Panc1 (cell line): Measurements from ENCODE around the gene DNPEP. TPM values are rescaled to one million over a fixed set of nuclear protein-coding genes. Genes with fewer than 3 reads are reported as not detected.
"Not testable (repeated sequence)": the region's sequence is repeated elsewhere in the genome, so short reads cannot be mapped to it uniquely, and the experiment has no call there.

Source experiments
- ATAC-seq: fragments of 200-7000 bp; cut with Tn5 transposase; 2 replicates; pipeline ENCODE4 v1.9.1; 2020; ENCODE audit warnings: mild to moderate bottlenecking, moderate library complexity
- BruUV-seq: library from RNA; stranded (reverse); fragments of 400-500 nt; replicated peaks from 2 replicates; lab custom pipeline; 2021; lab: Mats Ljungman, UMichigan
- CTCF ChIA-PET: fragments of 300-600 bp; sonication (Branson Sonifier 250); formaldehyde crosslinking; loops from one replicate; lab custom pipeline; 2022; ENCODE audit warnings: antibody characterized with exemption; lab: Charles Lee
- POLR2A ChIA-PET: fragments of 300-600 bp; sonication (Branson Sonifier 250); formaldehyde crosslinking; loops from one replicate; lab custom pipeline; 2022; ENCODE audit warnings: antibody characterized with exemption; lab: Charles Lee
- DNase-seq: peaks from one replicate; pipeline ENCODE4 v3.0.0-alpha.2; 2010; ENCODE audit warnings: low read depth, low spot score
- H3K27ac ChIP-seq: 2 replicates; pipeline ENCODE4 v1.5.1; 2011; ENCODE audit warnings: mild to moderate bottlenecking, low read length, inconsistent platforms
- H3K27me3 ChIP-seq: fragments of 200-500 bp; sonication (Bioruptor generic); 2 replicates; pipeline ENCODE4 v1.6.0; 2014; ENCODE audit warnings: low read length, inconsistent platforms; ENCODE audit not compliant: control insufficient read depth, insufficient read depth
- H3K36me3 ChIP-seq: fragments of 200-500 bp; sonication (Bioruptor generic); 2 replicates; pipeline ENCODE4 v1.5.1; 2014; ENCODE audit warnings: inconsistent platforms, mild to moderate bottlenecking, low read length, moderate library complexity; ENCODE audit not compliant: control insufficient read depth, insufficient read depth
- H3K4me1 ChIP-seq: 2 replicates; pipeline ENCODE4 v1.5.1; 2011; ENCODE audit warnings: inconsistent platforms, mild to moderate bottlenecking, low read length, moderate library complexity; ENCODE audit not compliant: control insufficient read depth, insufficient read depth
- H3K4me3 ChIP-seq, 2 experiments: 2 replicates each; pipeline ENCODE4 v1.5.1; 2011 to 2012; ENCODE audit warnings: low read depth in 2 of 2, low read length in 2 of 2, mild to moderate bottlenecking in 2 of 2, inconsistent platforms in 1 of 2, moderate library complexity in 1 of 2
- H3K9me3 ChIP-seq: fragments of 200-500 bp; sonication (Bioruptor generic); 2 replicates; pipeline ENCODE4 v1.5.1; 2014; ENCODE audit warnings: low read depth, mild to moderate bottlenecking, inconsistent platforms, low read length, moderate library complexity; ENCODE audit not compliant: control insufficient read depth, insufficient read depth
- CTCF ChIP-seq: fragments of 450-650 bp; IDR thresholded peaks from 2 replicates; pipeline ENCODE4 v1.5.1; 2017; ENCODE audit warnings: mild to moderate bottlenecking
- POLR2AphosphoS5 ChIP-seq: IDR thresholded peaks from 2 replicates; pipeline ENCODE4 v1.6.1; 2012; ENCODE audit warnings: mild to moderate bottlenecking, low read depth, low read length, moderate library complexity
- SIN3A ChIP-seq: IDR thresholded peaks from 2 replicates; pipeline ENCODE4 v1.6.1; 2012; ENCODE audit warnings: low read depth, mild to moderate bottlenecking, low read length, moderate library complexity, borderline replicate concordance; ENCODE audit not compliant: insufficient read depth
- TCF7L2 ChIP-seq: IDR thresholded peaks from 2 replicates; pipeline ENCODE4 v1.6.1; 2011; ENCODE audit warnings: mild to moderate bottlenecking, low read depth, low read length, inconsistent platforms
- in situ Hi-C: cut with HindIII; loops from 2 replicates; pipeline ENCODE4 v1.10.0; 2016; ENCODE audit warnings: low sequenced_read_pairs, low pct_unique_long_range_greater_than_20kb
- intact Hi-C: fragments of 100-400 bp; cut with micrococcal nuclease; formaldehyde crosslinking; loops from one replicate; pipeline ENCODE4 v1.10.0; 2022; ENCODE audit not compliant: unreplicated experiment
- total RNA-seq: library from RNA; stranded (reverse); gene quantifications from one replicate; pipeline ENCODE4 v1.2.1, GENCODE V29; 2021; ENCODE audit not compliant: unreplicated experiment
- TF ChIP-seq, protein P1 (sequence below), 2 experiments: IDR thresholded peaks; 2 replicates each; pipeline ENCODE4 v1.6.1; 2011 to 2012; ENCODE audit warnings: low read depth in 2 of 2, control low read depth in 1 of 2, low read length in 1 of 2, mild to moderate bottlenecking in 1 of 2, moderate library complexity in 1 of 2; ENCODE audit not compliant: insufficient read depth in 1 of 2

The DNPEP gene
- total RNA-seq, 1 experiment from 2014 or later, result 107 TPM

DNA sequence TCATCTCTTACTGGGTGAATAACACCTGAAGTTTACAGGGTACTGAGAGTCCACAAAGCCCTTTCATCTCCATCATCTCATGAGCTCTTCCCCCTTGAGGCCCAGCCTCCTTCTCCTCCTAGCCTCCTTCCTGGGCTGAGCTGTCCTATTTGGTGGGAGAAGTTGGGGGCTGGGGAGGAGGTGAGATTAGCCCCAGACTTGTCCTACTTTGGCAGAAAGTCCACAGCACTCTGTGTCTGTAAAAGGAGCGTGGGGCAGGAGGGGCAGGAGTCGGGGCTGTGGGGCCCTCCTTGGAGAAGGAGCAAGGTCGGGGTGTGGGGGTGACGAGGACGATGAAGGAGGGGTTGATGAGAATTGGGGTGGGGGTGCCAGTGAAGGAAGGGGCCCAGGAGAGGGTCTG is 20.5 kb upstream of the DNPEP start:
- H3K27ac ChIP-seq, result no peak overlapping the region

DNA sequence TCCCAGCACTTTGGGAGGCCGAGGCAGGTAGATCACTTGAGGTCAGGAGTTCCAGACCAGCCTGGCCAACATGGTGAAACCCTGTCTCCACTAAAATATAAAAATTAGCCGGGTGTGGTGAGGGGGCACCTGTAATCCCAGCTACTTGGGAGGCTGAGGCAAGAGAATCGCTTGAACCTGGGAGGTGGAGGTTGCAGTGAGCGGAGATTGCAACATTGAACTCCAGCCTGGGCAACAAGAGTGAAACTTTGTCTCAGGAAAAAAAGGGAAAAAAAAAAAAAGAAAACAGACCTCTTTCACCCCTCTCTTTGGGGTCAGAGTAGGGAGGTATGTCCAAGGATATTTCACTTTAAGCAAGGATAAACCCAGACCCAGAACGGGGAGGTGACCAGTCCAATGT is 19.6 kb upstream of the DNPEP start:
- H3K4me3 ChIP-seq, H3K27ac ChIP-seq, H3K4me1 ChIP-seq, H3K9me3 ChIP-seq, in situ Hi-C loops, POLR2A ChIA-PET, H3K27me3 ChIP-seq, intact Hi-C loops, ATAC-seq, BruUV-seq, DNase-seq, CTCF ChIA-PET, H3K36me3 ChIP-seq: not testable (repeated sequence)

More for the DNA sequence above, 20.5 kb upstream of the DNPEP start:
- Histone ChIP-seq H3K4me3 (no peak overlapping the region), H3K9me3 (no peaks in the 10 kb centered on the region), H3K27me3 (no peaks in the 10 kb centered on the region), H3K4me1 (no peaks in the 10 kb centered on the region), H3K36me3 (no peaks in the 10 kb centered on the region)
- TF ChIP-seq SIN3A, result no peak
- TF ChIP-seq POLR2AphosphoS5, result no peak
- TF ChIP-seq TCF7L2, result no peak
- TF ChIP-seq, protein P1, sequence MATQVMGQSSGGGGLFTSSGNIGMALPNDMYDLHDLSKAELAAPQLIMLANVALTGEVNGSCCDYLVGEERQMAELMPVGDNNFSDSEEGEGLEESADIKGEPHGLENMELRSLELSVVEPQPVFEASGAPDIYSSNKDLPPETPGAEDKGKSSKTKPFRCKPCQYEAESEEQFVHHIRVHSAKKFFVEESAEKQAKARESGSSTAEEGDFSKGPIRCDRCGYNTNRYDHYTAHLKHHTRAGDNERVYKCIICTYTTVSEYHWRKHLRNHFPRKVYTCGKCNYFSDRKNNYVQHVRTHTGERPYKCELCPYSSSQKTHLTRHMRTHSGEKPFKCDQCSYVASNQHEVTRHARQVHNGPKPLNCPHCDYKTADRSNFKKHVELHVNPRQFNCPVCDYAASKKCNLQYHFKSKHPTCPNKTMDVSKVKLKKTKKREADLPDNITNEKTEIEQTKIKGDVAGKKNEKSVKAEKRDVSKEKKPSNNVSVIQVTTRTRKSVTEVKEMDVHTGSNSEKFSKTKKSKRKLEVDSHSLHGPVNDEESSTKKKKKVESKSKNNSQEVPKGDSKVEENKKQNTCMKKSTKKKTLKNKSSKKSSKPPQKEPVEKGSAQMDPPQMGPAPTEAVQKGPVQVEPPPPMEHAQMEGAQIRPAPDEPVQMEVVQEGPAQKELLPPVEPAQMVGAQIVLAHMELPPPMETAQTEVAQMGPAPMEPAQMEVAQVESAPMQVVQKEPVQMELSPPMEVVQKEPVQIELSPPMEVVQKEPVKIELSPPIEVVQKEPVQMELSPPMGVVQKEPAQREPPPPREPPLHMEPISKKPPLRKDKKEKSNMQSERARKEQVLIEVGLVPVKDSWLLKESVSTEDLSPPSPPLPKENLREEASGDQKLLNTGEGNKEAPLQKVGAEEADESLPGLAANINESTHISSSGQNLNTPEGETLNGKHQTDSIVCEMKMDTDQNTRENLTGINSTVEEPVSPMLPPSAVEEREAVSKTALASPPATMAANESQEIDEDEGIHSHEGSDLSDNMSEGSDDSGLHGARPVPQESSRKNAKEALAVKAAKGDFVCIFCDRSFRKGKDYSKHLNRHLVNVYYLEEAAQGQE (IDR thresholded peaks at IDR 0.05; ENCODE audit: insufficient read depth in 1 of 2, low read depth in 2 of 2, low read length in 1 of 2), result no peak
- no peak for TF ChIP-seq CTCF
- in situ Hi-C loops, result no loop called here
- DNase-seq, result no peak
- ATAC-seq, result no peak
- CTCF ChIA-PET, result no interaction called here
- intact Hi-C loops, result no loop called here
- POLR2A ChIA-PET, result no interaction called here
- BruUV-seq, result no TSS peak

- Histone ChIP-seq H3K9me3 (no peaks in the 10 kb centered on the region), H3K4me3 (no peak overlapping the region), H3K4me1 (peaks cover 9% of the 10 kb centered on the region), H3K27ac (no peak overlapping the region), H3K36me3 (no peaks in the 10 kb centered on the region), H3K27me3 (no peaks in the 10 kb centered on the region)
- ATAC-seq (no peak), DNase-seq (no peak)
- BruUV-seq, result no TSS peak
- CTCF ChIA-PET, result no interaction called here
- no peak for TF ChIP-seq SIN3A
- TF ChIP-seq, protein P1 (IDR thresholded peaks at IDR 0.05; ENCODE audit: insufficient read depth in 1 of 2, low read depth in 2 of 2, low read length in 1 of 2), result no peak
- TF ChIP-seq CTCF, result no peak
- TF ChIP-seq TCF7L2, result no peak
- TF ChIP-seq POLR2AphosphoS5, result no peak
- in situ Hi-C loops, result no loop called here
- intact Hi-C loops, result no loop called here
- POLR2A ChIA-PET, result no interaction called here
These were observed 19.1 kb upstream of the DNPEP start for GRCh38 chr2:219406861-219407230.
